Peyer's patch (tissue), 4 donors: ENCODE results near the gene KIF26B.

Source experiments
- POLR2A ChIP-seq, 2 donors: fragments of 450-650 bp; IDR thresholded peaks; one replicate each; pipeline ENCODE4 v1.5.1; 2017; ENCODE audit warnings: antibody characterized with exemption in 2 of 2, mild to moderate bottlenecking in 2 of 2, moderate library complexity in 2 of 2
- TF ChIP-seq, protein P1 (sequence below), 6 experiments: fragments of 450-650 bp in 4 of 6; fragments of 200-600 bp in 2 of 6; sonication (generic) in 1 of 6; IDR thresholded peaks; one replicate each; pipeline ENCODE4 v1.5.1; 2017 to 2019; ENCODE audit warnings: antibody characterized with exemption in 6 of 6, mild to moderate bottlenecking in 3 of 6, moderate library complexity in 1 of 6

DNA sequence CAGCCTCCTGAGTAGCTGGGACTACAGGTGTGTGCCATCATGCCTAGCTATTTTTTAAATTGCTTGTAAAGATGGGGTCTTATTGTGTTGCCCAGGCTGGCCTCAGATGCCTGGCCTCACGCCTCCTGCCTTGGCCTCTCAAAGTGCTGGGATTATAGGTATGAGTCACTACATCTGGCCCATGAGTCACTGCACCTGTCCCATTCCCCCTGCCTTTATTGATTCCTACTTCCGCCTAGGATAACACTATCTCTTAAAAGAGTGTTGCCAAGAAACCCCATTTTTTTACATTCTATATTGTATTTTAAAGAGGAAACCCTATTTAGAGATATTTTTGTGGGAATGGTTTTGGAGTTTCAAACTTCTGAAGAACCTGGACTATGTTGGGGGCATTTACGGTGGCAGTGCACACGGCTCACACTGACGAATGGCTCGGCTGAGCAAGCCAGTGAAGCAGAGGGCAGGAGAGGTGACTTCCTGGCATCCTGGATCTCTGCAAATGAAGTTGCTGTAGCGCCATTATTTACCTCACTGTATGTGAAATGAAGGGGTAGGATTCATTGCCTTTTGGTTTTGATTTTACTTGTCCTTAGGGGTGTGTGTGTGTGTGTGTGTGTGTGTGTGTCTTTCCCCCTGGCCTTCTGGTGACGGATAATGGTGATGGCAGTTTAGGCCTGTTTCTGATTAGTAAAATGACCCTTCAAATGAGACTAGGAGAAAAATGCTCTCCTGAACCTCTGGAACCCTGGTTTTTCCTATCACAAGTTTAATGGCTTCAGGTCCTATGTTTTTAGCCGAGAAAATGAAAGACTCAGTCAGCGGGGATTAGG lies 22.5 kb downstream of the KIF26B start:
- TF ChIP-seq, protein P1, sequence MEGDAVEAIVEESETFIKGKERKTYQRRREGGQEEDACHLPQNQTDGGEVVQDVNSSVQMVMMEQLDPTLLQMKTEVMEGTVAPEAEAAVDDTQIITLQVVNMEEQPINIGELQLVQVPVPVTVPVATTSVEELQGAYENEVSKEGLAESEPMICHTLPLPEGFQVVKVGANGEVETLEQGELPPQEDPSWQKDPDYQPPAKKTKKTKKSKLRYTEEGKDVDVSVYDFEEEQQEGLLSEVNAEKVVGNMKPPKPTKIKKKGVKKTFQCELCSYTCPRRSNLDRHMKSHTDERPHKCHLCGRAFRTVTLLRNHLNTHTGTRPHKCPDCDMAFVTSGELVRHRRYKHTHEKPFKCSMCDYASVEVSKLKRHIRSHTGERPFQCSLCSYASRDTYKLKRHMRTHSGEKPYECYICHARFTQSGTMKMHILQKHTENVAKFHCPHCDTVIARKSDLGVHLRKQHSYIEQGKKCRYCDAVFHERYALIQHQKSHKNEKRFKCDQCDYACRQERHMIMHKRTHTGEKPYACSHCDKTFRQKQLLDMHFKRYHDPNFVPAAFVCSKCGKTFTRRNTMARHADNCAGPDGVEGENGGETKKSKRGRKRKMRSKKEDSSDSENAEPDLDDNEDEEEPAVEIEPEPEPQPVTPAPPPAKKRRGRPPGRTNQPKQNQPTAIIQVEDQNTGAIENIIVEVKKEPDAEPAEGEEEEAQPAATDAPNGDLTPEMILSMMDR (IDR thresholded peaks at IDR 0.05): no peak
- no peak for TF ChIP-seq POLR2A (IDR thresholded peaks at IDR 0.05)
